SK-MEL-5 (cell line): ENCODE results near the gene ZMYND19. TPM values are rescaled to one million over a fixed set of nuclear protein-coding genes. Genes with fewer than 3 reads are reported as not detected.
"Not testable (repeated sequence)": the region's sequence is repeated elsewhere in the genome, so short reads cannot be mapped to it uniquely, and the experiment has no call there.

ENCODE experiments used
- DNase-seq: peaks from one replicate; pipeline ENCODE4 v3.0.0-alpha.2; 2016; ENCODE audit warnings: low read depth, low spot score
- in situ Hi-C: cut with HindIII; loops from 2 replicates; pipeline ENCODE4 v1.10.0; 2016; ENCODE audit warnings: low sequenced_read_pairs, high pct_unique_total_duplicates, low pct_unique_long_range_greater_than_20kb
- total RNA-seq: library from RNA; depleted of rRNA; stranded (reverse); fragments of >200 nt; shearing (Covaris generic); gene quantifications from 2 replicates; pipeline ENCODE4 v1.2.3, GENCODE V29; 2014

The ZMYND19 gene
- total RNA-seq, 1 experiment from 2014 or later = 31.6 TPM

DNA sequence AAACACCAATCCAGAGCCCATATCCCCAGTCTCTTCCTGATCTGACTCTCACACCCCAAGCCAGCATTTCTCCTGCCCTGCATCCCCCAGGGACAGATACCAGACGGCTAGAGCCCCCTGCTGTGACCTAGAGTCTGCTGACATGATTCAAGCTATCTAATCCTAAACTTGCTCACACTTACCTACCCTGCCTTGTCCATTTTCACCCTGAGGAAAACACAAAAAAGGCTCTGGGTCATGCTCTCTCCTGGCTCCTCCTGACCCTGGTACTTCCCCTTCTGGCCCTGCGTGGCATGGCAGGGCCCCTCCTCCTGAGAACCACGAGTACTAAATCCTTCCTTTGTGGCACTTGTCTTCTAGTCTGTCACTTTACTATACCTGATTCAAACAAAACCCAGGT is 12.3 kb upstream of the ZMYND19 start:
- DNase-seq = no peak
- in situ Hi-C loops = no loop called here

DNA sequence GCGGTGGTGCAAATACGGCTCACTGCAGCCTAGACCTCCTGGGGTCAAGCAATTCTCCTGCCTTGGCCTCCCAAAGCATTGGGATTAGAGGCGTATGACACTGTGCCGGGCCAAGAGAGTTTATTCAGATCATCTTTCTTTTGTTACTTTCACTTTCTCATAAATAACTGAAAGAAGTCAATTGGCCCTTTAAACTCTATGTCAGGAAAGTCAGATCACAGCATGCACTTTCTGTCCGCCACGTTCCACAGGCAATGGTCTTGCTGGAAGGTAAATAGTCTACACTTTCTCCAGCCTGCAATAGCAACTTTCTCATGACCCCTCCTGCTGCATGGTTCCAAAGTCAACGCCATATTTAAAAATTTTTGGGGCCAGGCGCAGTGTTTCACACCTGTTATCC is 8.6 kb upstream of the ZMYND19 start:
- DNase-seq = no peak
- in situ Hi-C loops = no loop called here

- in situ Hi-C loops, DNase-seq: not testable (repeated sequence)
Measured at GRCh38 chr9:137596577-137596976, 6.3 kb upstream of the ZMYND19 start.

GRCh38 chr9:137593176-137593575 is 2.9 kb upstream of the ZMYND19 start:
- in situ Hi-C loops = no loop called here
- no peak for DNase-seq

- DNase-seq = no peak
- in situ Hi-C loops = no loop called here
Measured at GRCh38 chr9:137592767-137593166, 2.5 kb upstream of the ZMYND19 start.

DNA sequence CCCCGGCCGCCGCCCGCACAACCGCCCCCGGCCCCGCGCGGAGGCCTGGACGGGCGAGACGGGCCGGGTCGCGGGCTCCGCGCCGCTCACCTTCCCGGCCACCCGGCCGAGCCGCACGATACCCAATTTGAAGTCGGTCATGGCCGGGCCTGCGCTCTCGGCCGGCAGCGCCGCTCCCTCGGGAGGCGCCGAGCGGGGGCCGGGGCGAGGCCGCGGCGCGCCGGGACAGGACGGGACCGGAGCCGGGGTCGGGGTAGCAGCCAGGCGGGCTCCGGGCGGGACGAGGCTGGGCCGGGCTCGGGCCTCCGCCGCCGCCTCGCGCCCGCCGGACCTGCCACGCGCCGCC is 216 bp downstream of the ZMYND19 start:
- DNase-seq = no peak
- in situ Hi-C loops = no loop called here

DNA sequence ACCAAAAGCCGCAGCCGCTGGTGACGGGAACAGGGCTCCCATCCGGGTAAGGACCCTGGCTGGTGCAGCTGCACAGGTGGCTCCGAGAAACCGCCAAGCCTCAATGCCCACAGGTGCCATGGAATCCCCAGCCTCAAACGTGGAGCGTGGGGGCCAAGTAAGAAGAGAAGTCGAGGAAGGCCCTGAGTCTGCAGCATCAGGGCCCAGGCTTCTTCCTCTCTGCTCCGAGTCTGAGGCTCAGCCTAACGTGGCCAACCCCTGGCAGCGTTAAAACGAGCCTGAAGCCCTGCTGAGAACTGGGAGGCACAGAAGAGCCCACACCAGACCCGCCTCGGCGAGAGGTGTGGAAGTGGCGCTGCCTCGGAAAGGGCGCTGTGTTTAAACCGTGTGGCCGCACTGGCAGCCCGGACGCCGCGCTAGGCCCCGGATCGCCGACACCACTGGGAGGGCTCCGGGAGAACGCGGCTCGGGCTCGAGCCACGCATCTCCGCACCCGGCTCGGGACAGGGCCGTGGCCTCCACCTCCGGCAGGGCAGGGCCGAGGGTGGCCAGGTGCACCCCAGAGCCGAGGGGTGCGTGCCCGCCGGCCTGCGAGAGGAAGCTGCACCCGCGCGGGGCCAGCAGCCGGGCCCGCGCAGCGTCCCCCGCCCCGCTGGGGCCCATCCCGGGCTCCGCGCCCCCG is 730 bp downstream of the ZMYND19 start:
- in situ Hi-C loops = no loop called here
- no peak for DNase-seq

DNA sequence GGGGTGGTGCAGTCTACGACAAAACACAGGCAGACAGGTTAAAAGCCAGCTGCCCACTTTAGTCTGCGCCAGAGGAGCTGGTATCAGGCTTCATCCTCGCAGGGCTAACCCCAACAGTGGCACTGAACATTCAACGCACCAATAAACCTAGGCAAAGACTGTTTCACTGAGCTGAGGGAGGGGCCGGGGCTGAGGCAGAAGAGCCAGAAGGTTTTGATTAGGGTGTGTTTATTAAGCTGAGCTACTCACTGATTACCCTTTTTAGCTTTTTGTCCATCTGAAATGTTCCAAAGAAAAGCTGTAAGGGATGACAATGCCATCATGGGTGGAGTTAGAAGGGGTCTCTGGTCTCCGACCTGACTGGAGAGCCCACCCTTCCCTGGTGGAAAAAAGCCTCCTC is 1.4 kb downstream of the ZMYND19 start:
- in situ Hi-C loops = no loop called here
- DNase-seq = no peak

DNA sequence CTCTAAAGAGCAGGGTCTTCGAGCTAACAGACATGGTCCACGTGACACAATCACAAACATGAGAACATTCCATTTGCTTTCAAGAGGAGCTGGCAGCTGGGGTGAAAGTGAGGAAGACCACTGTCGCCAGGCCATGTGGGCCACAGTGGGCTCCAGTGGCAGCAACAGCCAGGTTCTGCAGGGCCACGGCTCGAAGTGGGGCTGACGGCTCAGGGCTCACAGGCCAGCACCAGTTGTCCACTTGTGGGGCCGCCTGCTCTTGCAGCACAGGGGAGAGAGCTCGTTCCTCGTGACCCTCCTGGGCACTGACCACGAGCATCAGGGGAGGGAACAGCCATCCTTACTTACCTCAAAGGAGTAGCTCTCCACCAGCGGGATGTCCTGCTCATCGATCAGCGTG is 2.0 kb downstream of the ZMYND19 start:
- in situ Hi-C loops = no loop called here
- no peak for DNase-seq

DNA sequence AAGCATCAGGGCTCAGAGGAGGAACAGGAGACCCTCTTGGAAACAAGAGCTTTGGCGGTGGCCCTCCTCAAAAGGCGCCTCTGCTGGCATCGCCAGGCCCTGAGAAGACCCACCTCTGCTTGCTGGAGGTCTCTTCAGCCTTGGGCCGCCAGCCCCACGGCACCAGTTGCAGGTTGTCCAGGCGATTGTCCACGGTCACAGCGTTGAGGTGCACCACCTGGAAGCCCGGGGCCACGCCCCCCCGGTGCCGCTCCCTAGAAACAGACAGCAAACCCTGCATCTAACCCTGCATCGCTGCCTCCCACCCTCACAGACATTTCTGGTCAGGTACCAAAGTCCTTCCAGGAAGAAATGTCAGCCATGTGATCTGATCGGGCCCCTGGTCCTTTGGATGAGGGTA is 3.5 kb downstream of the ZMYND19 start:
- in situ Hi-C loops = no loop called here
- no peak for DNase-seq

- in situ Hi-C loops = no loop called here
- no peak for DNase-seq
Measured at GRCh38 chr9:137583957-137584356, 6.4 kb downstream of the ZMYND19 start.

DNA sequence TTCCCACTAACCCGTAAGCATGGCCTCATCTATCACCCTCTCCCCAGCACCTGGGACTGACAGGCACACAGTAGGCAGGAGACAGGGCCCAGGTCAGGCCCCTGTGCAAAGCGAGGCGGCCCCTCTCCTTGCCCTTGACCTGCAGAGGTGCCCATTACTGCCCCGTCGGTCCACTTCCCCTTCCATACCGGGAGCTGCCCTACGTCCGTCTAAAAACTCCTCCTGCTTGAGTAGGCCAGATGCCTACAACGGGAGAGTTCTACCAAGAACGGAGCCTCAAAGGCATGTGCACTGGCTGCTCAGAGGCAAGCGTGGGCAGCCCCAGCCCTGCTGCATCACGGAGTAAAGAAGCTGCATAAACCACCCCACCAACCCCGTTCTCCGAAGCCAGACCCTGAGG is 7.0 kb downstream of the ZMYND19 start:
- DNase-seq = no peak
- in situ Hi-C loops = no loop called here

DNA sequence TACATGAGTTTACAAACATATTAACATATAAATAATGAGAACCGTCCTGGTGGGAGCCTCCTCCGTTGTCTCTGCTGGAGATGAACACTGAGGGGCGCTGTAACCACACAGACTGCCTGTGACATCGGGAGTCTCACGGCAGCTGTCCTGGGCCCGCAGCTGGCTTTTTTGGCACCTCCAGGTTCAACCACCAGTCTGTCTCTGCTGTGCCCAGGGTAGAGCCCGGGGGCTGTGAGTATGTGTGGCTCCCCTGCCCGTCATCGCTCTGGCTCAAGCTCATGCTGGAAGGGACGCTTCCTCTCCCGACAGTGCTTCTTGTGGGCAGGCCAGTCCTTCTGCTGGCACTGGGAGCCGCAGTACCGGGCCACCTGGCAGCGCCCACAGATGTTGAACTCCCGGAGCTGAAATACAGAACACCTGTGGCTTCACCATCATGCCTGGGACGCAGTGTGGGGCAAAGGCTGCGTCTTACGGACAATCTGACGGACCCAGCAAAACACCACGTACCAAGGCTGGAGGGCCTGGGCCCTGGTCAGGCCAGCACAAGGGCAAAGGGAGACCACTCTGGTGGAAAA is 7.9 kb downstream of the ZMYND19 start:
- peak; percentile 52 for DNase-seq
- in situ Hi-C loops = no loop called here

DNA sequence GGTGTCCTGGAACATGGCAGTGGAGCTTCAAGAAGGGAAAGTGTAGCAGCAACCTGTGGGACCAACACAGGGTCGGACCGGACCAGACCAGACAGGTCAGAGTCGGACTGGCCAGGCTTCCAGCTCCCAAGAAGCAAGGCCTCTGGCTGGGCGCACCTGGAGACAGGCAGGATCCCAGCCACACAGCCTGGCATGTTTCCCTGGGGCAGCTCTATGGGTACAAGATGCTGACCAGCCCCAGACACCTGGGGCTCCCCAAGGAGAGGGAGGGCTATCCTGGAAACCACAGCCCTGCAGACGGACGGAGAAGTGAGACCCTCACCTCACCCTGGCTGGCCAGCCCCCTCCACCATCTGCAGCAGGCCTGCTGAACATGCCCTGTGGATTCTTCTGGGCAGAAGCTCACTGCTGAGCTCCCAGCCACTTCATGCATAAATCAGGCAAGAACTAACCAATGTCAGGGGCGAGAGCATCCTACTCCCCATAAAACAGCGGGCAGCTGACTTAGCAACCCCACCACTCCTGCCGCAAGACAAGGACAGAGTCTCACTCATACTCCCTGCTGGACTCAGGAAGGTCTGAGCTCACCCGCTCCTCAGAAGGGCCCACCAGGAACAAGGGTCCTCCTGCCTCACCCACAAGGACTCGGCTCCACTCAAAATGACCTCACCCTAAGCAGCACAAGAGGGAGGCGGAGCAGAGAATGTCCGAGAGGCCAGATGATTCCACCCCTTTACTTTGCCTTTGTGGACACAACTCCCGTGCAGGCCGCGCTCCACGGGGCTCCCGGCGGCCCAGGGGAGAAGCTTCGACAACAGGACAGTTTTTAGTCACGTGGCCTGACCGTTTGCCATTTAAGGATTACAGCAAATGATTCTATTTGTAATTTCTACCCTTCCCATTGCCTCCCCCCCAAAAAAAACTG is 8.7 kb downstream of the ZMYND19 start:
- in situ Hi-C loops = no loop called here
- no peak for DNase-seq

GRCh38 chr9:137580954-137581322 is 9.4 kb downstream of the ZMYND19 start:
- DNase-seq = no peak
- in situ Hi-C loops = no loop called here

GRCh38 chr9:137580209-137580953 is 9.9 kb downstream of the ZMYND19 start:
- DNase-seq = no peak
- in situ Hi-C loops = no loop called here

- in situ Hi-C loops = no loop called here
- DNase-seq = no peak
Measured at GRCh38 chr9:137579259-137579604, 11.1 kb downstream of the ZMYND19 start.

- peak; percentile 93 for DNase-seq
- in situ Hi-C loops = no loop called here
Measured at GRCh38 chr9:137578518-137579258, 11.6 kb downstream of the ZMYND19 start, which contains the start of gene DPH7. DPH7 (minus strand) TSS chr9:137578925; CDS start chr9:137578777, 148 bp downstream.
